ENCODE data around the gene HTRA1. TPM values are rescaled to one million over a fixed set of nuclear protein-coding genes. Genes with fewer than 3 reads are reported as not detected.

HTRA1 gene
- total and polyA plus RNA-seq, 8 donors: 26.3 to 81.2 (median 55.3) TPM

DNA sequence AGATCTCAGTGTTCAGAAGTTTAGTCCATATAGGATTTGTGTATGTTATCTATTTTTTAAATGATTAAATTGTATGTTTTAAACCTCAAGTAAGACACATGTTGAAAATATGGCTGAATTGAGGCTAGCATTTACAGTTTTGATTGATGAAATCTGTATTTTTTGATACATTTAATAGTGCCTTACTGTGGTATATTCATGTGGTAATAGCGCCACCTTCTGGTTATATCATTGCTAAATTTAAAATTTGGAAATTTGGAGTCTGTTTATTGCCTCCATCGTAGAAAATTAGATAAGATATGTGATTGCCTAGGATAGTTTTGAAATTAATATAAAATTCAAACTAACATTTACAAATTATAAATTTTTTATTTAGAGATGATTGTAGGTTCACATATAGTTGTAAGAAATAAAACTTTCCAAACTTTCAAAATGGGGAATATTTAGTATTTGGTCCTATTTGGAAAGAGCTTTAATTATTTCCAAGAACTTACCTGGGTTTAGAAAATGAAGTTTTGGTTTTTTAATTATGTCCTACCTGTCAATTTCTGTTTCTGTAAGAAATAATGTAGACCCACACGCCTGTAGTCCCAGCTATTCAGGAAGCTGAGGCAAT, 26.0 kb upstream of the HTRA1 start:
- peak in 1 of 2 donors; percentile 65 for DNase-seq
- TF ChIP-seq, protein P1, sequence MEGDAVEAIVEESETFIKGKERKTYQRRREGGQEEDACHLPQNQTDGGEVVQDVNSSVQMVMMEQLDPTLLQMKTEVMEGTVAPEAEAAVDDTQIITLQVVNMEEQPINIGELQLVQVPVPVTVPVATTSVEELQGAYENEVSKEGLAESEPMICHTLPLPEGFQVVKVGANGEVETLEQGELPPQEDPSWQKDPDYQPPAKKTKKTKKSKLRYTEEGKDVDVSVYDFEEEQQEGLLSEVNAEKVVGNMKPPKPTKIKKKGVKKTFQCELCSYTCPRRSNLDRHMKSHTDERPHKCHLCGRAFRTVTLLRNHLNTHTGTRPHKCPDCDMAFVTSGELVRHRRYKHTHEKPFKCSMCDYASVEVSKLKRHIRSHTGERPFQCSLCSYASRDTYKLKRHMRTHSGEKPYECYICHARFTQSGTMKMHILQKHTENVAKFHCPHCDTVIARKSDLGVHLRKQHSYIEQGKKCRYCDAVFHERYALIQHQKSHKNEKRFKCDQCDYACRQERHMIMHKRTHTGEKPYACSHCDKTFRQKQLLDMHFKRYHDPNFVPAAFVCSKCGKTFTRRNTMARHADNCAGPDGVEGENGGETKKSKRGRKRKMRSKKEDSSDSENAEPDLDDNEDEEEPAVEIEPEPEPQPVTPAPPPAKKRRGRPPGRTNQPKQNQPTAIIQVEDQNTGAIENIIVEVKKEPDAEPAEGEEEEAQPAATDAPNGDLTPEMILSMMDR (IDR thresholded peaks at IDR 0.05): peak in 5 of 7 experiments; percentile 27 to 80 (median 62)
- TF ChIP-seq POLR2AphosphoS5 (IDR thresholded peaks at IDR 0.05): no peak
- Histone ChIP-seq H3K36me3 (peaks cover 0 to 30% (median 13%) of the 10 kb centered on the region in 4 donors), H3K27ac (no peak overlapping the region), H3K4me1 (no peaks in the 10 kb centered on the region), H3K4me3 (no peak overlapping the region), H3K27me3 (no peaks in the 10 kb centered on the region), H3K9me3 (peaks cover 0 to 6% (median 3%) of the 10 kb centered on the region in 4 donors)
- 30 to 36% (median 33%) methylated on average over 3 of the region's 3 CpGs for WGBS, 5 donors
- intact Hi-C loops (cut with DNase I; ENCODE audit: low total_unique reads): loop anchor here (5.0 kb wide), 1 partner anchor 138 kb away; no protein-coding TSS in a partner anchor

DNA sequence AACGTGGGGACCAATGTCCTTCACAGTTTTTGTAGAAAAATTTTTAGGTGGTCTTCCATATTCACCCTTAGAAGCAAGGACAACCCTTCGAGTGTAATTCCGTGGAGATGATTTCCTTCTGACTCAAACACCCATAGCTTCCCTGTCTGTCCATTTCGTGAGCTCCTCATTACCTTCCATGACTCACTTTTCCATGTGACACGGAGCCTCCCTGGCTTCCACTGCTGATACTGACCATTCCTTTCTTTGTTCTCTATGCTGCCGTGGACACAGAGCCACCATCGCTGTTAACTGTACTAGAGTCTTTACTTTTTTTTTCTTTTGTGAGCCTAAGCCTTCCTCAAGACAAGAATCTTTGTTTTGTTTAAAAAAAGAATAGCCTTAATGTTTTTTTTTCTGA, 19.4 kb upstream of the HTRA1 start:
- 64 to 77% (median 73%) methylated on average over 7 of the region's 7 CpGs for WGBS, 5 donors
- no peak for DNase-seq
- Histone ChIP-seq H3K9me3 (peaks cover 0 to 6% (median 3%) of the 10 kb centered on the region in 4 donors), H3K4me1 (no peaks in the 10 kb centered on the region), H3K27ac (no peak overlapping the region), H3K4me3 (no peak overlapping the region), H3K27me3 (no peaks in the 10 kb centered on the region), H3K36me3 (no peaks in the 10 kb centered on the region)
- TF ChIP-seq, protein P1 (IDR thresholded peaks at IDR 0.05): no peak
- intact Hi-C loops (cut with DNase I; ENCODE audit: low total_unique reads): no loop called here

DNA sequence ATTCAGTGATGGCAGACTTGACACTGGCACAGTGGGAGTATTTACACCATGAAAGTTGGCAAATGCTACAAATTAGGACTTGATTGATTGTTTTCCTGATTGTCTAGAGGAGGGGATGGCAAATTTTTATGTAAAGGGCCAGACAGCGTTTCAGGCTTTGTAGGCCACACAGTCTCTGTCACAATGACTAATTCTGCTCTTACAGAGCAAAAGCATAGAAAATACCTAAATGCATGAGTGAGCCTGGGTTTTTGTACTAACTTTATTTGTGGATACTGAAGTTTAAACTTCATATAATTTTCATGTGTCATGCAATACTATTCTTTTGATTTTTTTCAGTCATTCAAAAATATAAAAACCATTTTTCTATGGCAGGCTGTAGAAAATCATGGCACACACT, 15.9 kb upstream of the HTRA1 start:
- no peak overlapping the region for H3K4me3 ChIP-seq
- intact Hi-C loops (cut with DNase I; ENCODE audit: low total_unique reads): no loop called here
- no peaks in the 10 kb centered on the region for H3K9me3 ChIP-seq
- TF ChIP-seq POLR2A (IDR thresholded peaks at IDR 0.05) (no peak), POLR2AphosphoS5 (IDR thresholded peaks at IDR 0.05) (no peak), EP300 (IDR thresholded peaks at IDR 0.05) (no peak)
- TF ChIP-seq, protein P1 (IDR thresholded peaks at IDR 0.05): no peak
- peak overlapping the region in 1 of 5 donors; percentile 11 for H3K27ac ChIP-seq
- H3K27me3 ChIP-seq: no peaks in the 10 kb centered on the region
- WGBS, 5 donors: 74 to 86% (median 76%) methylated on average over 1 of the region's 1 CpG
- peaks cover 0 to 7% (median 0%) of the 10 kb centered on the region in 4 donors for H3K4me1 ChIP-seq
- DNase-seq: no peak
- H3K36me3 ChIP-seq: no peaks in the 10 kb centered on the region

DNA sequence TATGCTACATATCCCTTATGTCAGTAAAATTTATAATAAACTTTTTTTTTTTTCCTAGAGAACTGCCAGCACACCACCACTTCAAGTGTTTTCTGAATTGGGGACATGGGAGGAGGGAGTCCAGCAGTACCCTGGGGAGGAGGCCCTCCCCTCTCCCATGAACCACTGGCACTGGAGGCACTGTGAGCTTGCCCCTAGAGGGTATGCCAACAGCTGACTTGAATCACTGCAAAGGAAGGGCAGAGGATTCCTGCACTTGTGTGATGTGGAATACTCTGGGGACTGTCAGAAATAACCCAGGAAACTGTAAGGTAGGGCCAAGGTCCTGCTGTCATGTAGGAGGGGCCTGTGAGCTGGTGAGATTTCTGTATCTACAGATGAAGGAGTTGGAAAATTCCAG, 15.4 kb upstream of the HTRA1 start:
- intact Hi-C loops (cut with DNase I; ENCODE audit: low total_unique reads): no loop called here

More for the DNA sequence above, 15.4 kb upstream of the HTRA1 start:
- H3K27me3 ChIP-seq: no peaks in the 10 kb centered on the region
- H3K27ac ChIP-seq: peak overlapping the region in 1 of 5 donors; percentile 11
- H3K4me3 ChIP-seq: no peak overlapping the region
- no peaks in the 10 kb centered on the region for H3K9me3 ChIP-seq
- DNase-seq: no peak
- H3K36me3 ChIP-seq: no peaks in the 10 kb centered on the region
- H3K4me1 ChIP-seq: peaks cover 0 to 7% (median 0%) of the 10 kb centered on the region in 4 donors
- TF ChIP-seq, protein P1 (IDR thresholded peaks at IDR 0.05): no peak
- TF ChIP-seq POLR2A (IDR thresholded peaks at IDR 0.05) (no peak), POLR2AphosphoS5 (IDR thresholded peaks at IDR 0.05) (no peak), EP300 (IDR thresholded peaks at IDR 0.05) (no peak)

Measured in stomach (tissue), 9 donors.